ENCODE measurements around the gene MT2A.

Gene MT2A

GRCh38 chr16:56652600-56652999, 44.2 kb downstream of the MT2A start:
- Histone ChIP-seq H3K9me3 (ENCODE audit: control insufficient read depth, low read length) (no peaks in the 10 kb centered on the region), H3K4me1 (peaks cover 3% of the 10 kb centered on the region), H3K79me2 (no peaks in the 10 kb centered on the region), H2AFZ (no peak overlapping the region), H3K36me3 (ENCODE audit: control insufficient read depth, insufficient read depth, low read length) (no peaks in the 10 kb centered on the region), H3K4me3 (ENCODE audit: low read depth, low read length) (no peak overlapping the region), H3K9ac (no peak overlapping the region), H3K27ac (no peak overlapping the region), H3K4me2 (ENCODE audit: low read length) (no peak overlapping the region), H3K27me3 (ENCODE audit: control insufficient read depth, insufficient read depth, low read length) (no peaks in the 10 kb centered on the region)
- no peak for TF ChIP-seq CTCF (IDR thresholded peaks at IDR 0.05)

- Histone ChIP-seq H3K9ac (no peak overlapping the region), H3K27me3 (ENCODE audit: control insufficient read depth, insufficient read depth, low read length) (no peaks in the 10 kb centered on the region), H3K36me3 (ENCODE audit: control insufficient read depth, insufficient read depth, low read length) (no peaks in the 10 kb centered on the region), H3K9me3 (ENCODE audit: control insufficient read depth, low read length) (no peaks in the 10 kb centered on the region), H3K79me2 (no peaks in the 10 kb centered on the region), H3K4me2 (ENCODE audit: low read length) (no peak overlapping the region), H3K27ac (no peak overlapping the region), H3K4me3 (ENCODE audit: low read depth, low read length) (no peak overlapping the region), H3K4me1 (peaks cover 7% of the 10 kb centered on the region), H2AFZ (no peak overlapping the region)
- TF ChIP-seq CTCF (IDR thresholded peaks at IDR 0.05), result no peak
These were observed 44.8 kb downstream of the MT2A start for GRCh38 chr16:56653218-56653617.

DNA sequence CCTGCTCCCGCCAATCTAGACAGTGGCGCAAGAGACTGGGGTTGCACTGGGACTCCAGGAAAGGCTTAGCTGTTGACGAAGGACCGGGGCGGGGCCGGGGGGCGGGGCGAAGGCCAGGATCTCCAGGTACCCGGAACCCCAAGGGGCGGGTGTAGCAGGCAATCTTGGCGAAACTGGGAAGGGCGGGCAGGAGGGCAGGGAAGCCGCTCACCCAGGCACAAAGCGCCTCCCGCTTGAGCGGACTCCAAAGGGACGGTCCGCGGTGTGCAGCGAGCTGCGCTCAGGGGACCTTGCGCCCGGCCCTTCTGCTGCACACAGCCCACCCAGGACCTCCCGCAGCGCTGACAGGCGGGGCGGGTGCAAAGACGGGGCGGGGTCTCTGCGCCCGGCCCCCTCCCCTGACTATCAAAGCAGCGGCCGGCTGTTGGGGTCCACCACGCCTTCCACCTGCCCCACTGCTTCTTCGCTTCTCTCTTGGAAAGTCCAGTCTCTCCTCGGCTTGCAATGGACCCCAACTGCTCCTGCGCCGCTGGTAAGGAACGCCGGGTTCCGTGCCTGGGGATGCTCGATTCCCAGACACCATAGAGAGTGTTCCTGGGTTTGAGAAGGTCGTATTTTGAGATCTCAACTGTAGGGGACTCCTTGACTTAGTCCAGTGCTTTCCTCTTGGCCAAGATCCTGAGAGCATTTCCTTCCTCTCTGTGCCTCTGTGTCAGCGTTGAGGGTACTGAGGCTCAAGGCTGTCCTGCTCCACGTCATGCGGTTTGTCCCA, 49.4 kb downstream of the MT2A start, which contains the start of gene MT1F:
TSS of gene MT1F (plus strand) at position 405 of the 772 bp plus-strand sequence. CDS start at position 505, 100 bp downstream.
- H3K4me1 ChIP-seq, result peaks cover 8% of the 10 kb centered on the region
- peak within 1 kb of the TSS; percentile 85 for H2AFZ ChIP-seq
- H3K36me3 ChIP-seq (ENCODE audit: control insufficient read depth, insufficient read depth, low read length), result no peaks in the 10 kb centered on the region
- no peak for TF ChIP-seq CTCF (IDR thresholded peaks at IDR 0.05)
- H3K4me2 ChIP-seq (ENCODE audit: low read length), result peak within 1 kb of the TSS; percentile 64
- no peak within 1 kb of the TSS for H3K9ac ChIP-seq
- no peaks in the 10 kb centered on the region for H3K9me3 ChIP-seq (ENCODE audit: control insufficient read depth, low read length)
- no peaks in the 10 kb centered on the region for H3K79me2 ChIP-seq
- H3K27me3 ChIP-seq (ENCODE audit: control insufficient read depth, insufficient read depth, low read length), result no peaks in the 10 kb centered on the region
- no peak within 1 kb of the TSS for H3K27ac ChIP-seq
- H3K4me3 ChIP-seq (ENCODE audit: low read depth, low read length), result peak within 1 kb of the TSS; percentile 45

GRCh38 chr16:56658327-56658875, 50.0 kb downstream of the MT2A start:
- H2AFZ ChIP-seq, result peak overlapping the region; percentile 85
- peaks cover 8% of the 10 kb centered on the region for H3K4me1 ChIP-seq
- H3K27me3 ChIP-seq (ENCODE audit: control insufficient read depth, insufficient read depth, low read length), result no peaks in the 10 kb centered on the region
- H3K79me2 ChIP-seq, result no peaks in the 10 kb centered on the region
- H3K4me2 ChIP-seq (ENCODE audit: low read length), result peak overlapping the region; percentile 64
- H3K27ac ChIP-seq, result no peak overlapping the region
- no peaks in the 10 kb centered on the region for H3K36me3 ChIP-seq (ENCODE audit: control insufficient read depth, insufficient read depth, low read length)
- H3K4me3 ChIP-seq (ENCODE audit: low read depth, low read length), result peak overlapping the region; percentile 45
- no peak for TF ChIP-seq CTCF (IDR thresholded peaks at IDR 0.05)
- no peaks in the 10 kb centered on the region for H3K9me3 ChIP-seq (ENCODE audit: control insufficient read depth, low read length)
- no peak overlapping the region for H3K9ac ChIP-seq

All from parathyroid adenoma (tissue), 2 donors.